GM23338 (cell line): ENCODE results near the gene PHF21A. TPM values are rescaled to one million over a fixed set of nuclear protein-coding genes. Genes with fewer than 3 reads are reported as not detected.

Source experiments
- ATAC-seq: fragments of 200-7000 bp; cut with Tn5 transposase; 3 replicates; pipeline ENCODE4 v1.9.1; 2020
- DNase-seq: peaks from one replicate; pipeline ENCODE4 v3.0.0-alpha.2; 2015; ENCODE audit warnings: low spot score
- H2AFZ ChIP-seq: fragments of 200-600 bp; sonication (generic); 2 replicates; pipeline ENCODE4 v1.8.0; 2016; ENCODE audit warnings: antibody characterized with exemption, mild to moderate bottlenecking, moderate library complexity
- H3F3A ChIP-seq: fragments of 200-600 bp; sonication (generic); replicated peaks from 2 replicates; pipeline ENCODE4 v1.8.0; 2017; ENCODE audit warnings: antibody characterized with exemption, mixed run types, low read depth
- H3K27ac ChIP-seq: fragments of 200-600 bp; sonication (generic); 2 replicates; pipeline ENCODE4 v1.6.1; 2016; ENCODE audit warnings: low read depth
- H3K27me3 ChIP-seq: fragments of 200-600 bp; sonication (generic); 2 replicates; pipeline ENCODE4 v1.8.0; 2016; ENCODE audit warnings: mild to moderate bottlenecking, mixed run types, moderate library complexity; ENCODE audit not compliant: insufficient read depth
- H3K36me3 ChIP-seq: fragments of 200-600 bp; sonication (generic); 2 replicates; pipeline ENCODE4 v1.8.0; 2016; ENCODE audit warnings: mild to moderate bottlenecking; ENCODE audit not compliant: insufficient read depth
- H3K4me1 ChIP-seq: fragments of 200-600 bp; sonication (generic); 2 replicates; pipeline ENCODE4 v1.8.0; 2016; ENCODE audit warnings: mild to moderate bottlenecking, moderate library complexity; ENCODE audit not compliant: insufficient read depth
- H3K4me2 ChIP-seq: fragments of 200-600 bp; sonication (generic); 2 replicates; pipeline ENCODE4 v1.7.1; 2017; ENCODE audit warnings: mixed run types
- H3K4me3 ChIP-seq: fragments of 200-600 bp; sonication (generic); 2 replicates; pipeline ENCODE4 v1.6.1; 2016; ENCODE audit warnings: mixed run types
- H3K79me2 ChIP-seq: fragments of 200-600 bp; sonication (generic); replicated peaks from 2 replicates; pipeline ENCODE4 v1.8.0; 2017; ENCODE audit warnings: mild to moderate bottlenecking; ENCODE audit not compliant: insufficient read depth
- H3K9me2 ChIP-seq: fragments of 200-600 bp; sonication (generic); 2 replicates; pipeline ENCODE4 v1.8.0; 2017; ENCODE audit not compliant: insufficient read depth
- H4K20me1 ChIP-seq: fragments of 200-600 bp; sonication (generic); replicated peaks from 2 replicates; pipeline ENCODE4 v1.8.0; 2017; ENCODE audit warnings: mild to moderate bottlenecking; ENCODE audit not compliant: insufficient read depth
- H3K27ac Mint-ChIP-seq: 2 replicates; pipeline ENCODE4 v1.8.0; 2020; ENCODE audit warnings: inconsistent platforms, mild to moderate bottlenecking, moderate library complexity, mixed read lengths
- H3K27me3 Mint-ChIP-seq: 3 replicates; pipeline ENCODE4 v1.8.0; 2022; ENCODE audit warnings: low read depth, mild to moderate bottlenecking, moderate library complexity, mixed read lengths, inconsistent platforms; ENCODE audit not compliant: insufficient read depth, poor library complexity
- H3K36me3 Mint-ChIP-seq: 3 replicates; pipeline ENCODE4 v1.8.0; 2021; ENCODE audit warnings: low read depth, mild to moderate bottlenecking, inconsistent platforms, moderate library complexity, mixed read lengths
- H3K4me1 Mint-ChIP-seq: 3 replicates; pipeline ENCODE4 v1.8.0; 2020; ENCODE audit warnings: mild to moderate bottlenecking, inconsistent platforms, mixed read lengths
- H3K4me3 Mint-ChIP-seq: 3 replicates; pipeline ENCODE4 v1.8.0; 2021; ENCODE audit warnings: moderate library complexity, mild to moderate bottlenecking, inconsistent platforms, mixed read lengths
- H3K9me3 Mint-ChIP-seq: 3 replicates; pipeline ENCODE4 v1.8.0; 2020; ENCODE audit warnings: moderate library complexity, mild to moderate bottlenecking, inconsistent platforms, mixed read lengths
- CREB1 ChIP-seq: fragments of 250-450 bp; sonication (Bioruptor Pico); IDR thresholded peaks from 2 replicates; pipeline ENCODE4 v1.5.0; 2020; ENCODE audit warnings: low read depth, mild to moderate bottlenecking, moderate library complexity
- CTCF ChIP-seq, 2 experiments: fragments of 200-600 bp in 1 of 2; sonication (generic) in 1 of 2; conservative IDR thresholded peaks; 2 replicates each; pipeline versions ENCODE4 v1.5.1 to v1.6.1; 2016 to 2017; ENCODE audit warnings: antibody characterized with exemption in 2 of 2, low read depth in 2 of 2, mild to moderate bottlenecking in 2 of 2, moderate library complexity in 1 of 2
- ETS1 ChIP-seq: IDR thresholded peaks from 2 replicates; pipeline ENCODE4 v1.6.1; 2016; ENCODE audit warnings: antibody characterized with exemption
- EZH2 ChIP-seq: fragments of 200-600 bp; sonication (generic); IDR thresholded peaks from one replicate; pipeline ENCODE4 v1.8.0; 2017; ENCODE audit warnings: antibody characterized with exemption, mild to moderate bottlenecking, low read depth; ENCODE audit not compliant: unreplicated experiment
- EZH2phosphoT487 ChIP-seq: fragments of 200-600 bp; sonication (generic); IDR thresholded peaks from one replicate; pipeline ENCODE4 v1.8.1; 2018; ENCODE audit warnings: antibody characterized with exemption; ENCODE audit not compliant: unreplicated experiment
- JUNB ChIP-seq: IDR thresholded peaks from one replicate; pipeline ENCODE4 v1.6.1; 2016; ENCODE audit warnings: antibody characterized with exemption; ENCODE audit not compliant: unreplicated experiment
- NANOG ChIP-seq: IDR thresholded peaks from 2 replicates; pipeline ENCODE4 v1.6.1; 2016; ENCODE audit warnings: antibody characterized with exemption, borderline replicate concordance
- POLR2AphosphoS5 ChIP-seq: IDR thresholded peaks from 2 replicates; pipeline ENCODE4 v1.6.1; 2016; ENCODE audit warnings: antibody characterized with exemption, low read depth
- REST ChIP-seq: IDR thresholded peaks from one replicate; pipeline ENCODE4 v1.6.1; 2018; ENCODE audit warnings: antibody characterized with exemption; ENCODE audit not compliant: unreplicated experiment
- STAT1 ChIP-seq: IDR thresholded peaks from one replicate; pipeline ENCODE4 v1.6.1; 2016; ENCODE audit warnings: antibody characterized with exemption; ENCODE audit not compliant: unreplicated experiment
- ZNF114 ChIP-seq: fragments of 250-450 bp; sonication (Bioruptor Pico); IDR thresholded peaks from 2 replicates; pipeline ENCODE4 v1.5.0; 2020; ENCODE audit warnings: mild to moderate bottlenecking, moderate library complexity
- ZNF331 ChIP-seq: fragments of 250-450 bp; sonication (Bioruptor Pico); IDR thresholded peaks from 2 replicates; pipeline ENCODE4 v1.5.0; 2020; ENCODE audit warnings: low read depth, mild to moderate bottlenecking, moderate library complexity
- ZNF462 ChIP-seq: fragments of 250-450 bp; sonication (Bioruptor Pico); IDR thresholded peaks from 2 replicates; pipeline ENCODE4 v1.5.0; 2020; ENCODE audit warnings: mild to moderate bottlenecking, moderate library complexity
- polyA plus RNA-seq: library from polyadenylated mRNA; unstranded; fragments of >200 nt; fragmentation: Nextera tagmentation; extraction: Ambion mirVana; gene quantifications from 2 replicates; pipeline ENCODE4 v1.2.1, GENCODE V29; 2016
- total RNA-seq: library from RNA; depleted of rRNA; stranded (reverse); fragments of >200 nt; shearing (Covaris generic); gene quantifications from 2 replicates; pipeline ENCODE4 v1.2.3, GENCODE V29; 2014

Gene PHF21A
- total and polyA plus RNA-seq, 2 experiments from 2014 or later: 21.7 to 23.6 TPM

GRCh38 chr11:45900916-45901617 lies 220.2 kb downstream of the PHF21A start:
- Histone ChIP-seq H3F3A (0 out of 2 replicates have a peak, but pooled peaks cover 3% of the 10 kb centered on the region), H4K20me1 (peaks cover 6% of the 10 kb centered on the region)
- TF ChIP-seq POLR2AphosphoS5: no peak
- no peak for TF ChIP-seq JUNB
- no peak for TF ChIP-seq REST
- no peak for TF ChIP-seq ZNF331 (CRISPR knock-in tag)
- TF ChIP-seq EZH2: no peak
- TF ChIP-seq CREB1 (CRISPR knock-in tag): no peak
- TF ChIP-seq EZH2phosphoT487: no peak
- TF ChIP-seq ZNF462 (CRISPR knock-in tag): no peak
- no peak for TF ChIP-seq NANOG
- TF ChIP-seq ZNF114 (CRISPR knock-in tag): no peak
- no peak for TF ChIP-seq CTCF (conservative IDR thresholded peaks at IDR 0.05; ENCODE audit: low read depth in 2 of 2)
- TF ChIP-seq STAT1: no peak
- TF ChIP-seq ETS1: no peak

More at GRCh38 chr11:45900916-45901617, 220.2 kb downstream of the PHF21A start:
- peaks cover 19% of the 10 kb centered on the region for H3K36me3 Mint-ChIP-seq
- peak overlapping the region; percentile 99 for H3K4me2 ChIP-seq
- no peaks in the 10 kb centered on the region; the same call in 1 of the 2 replicates for H3K79me2 ChIP-seq
- no peak overlapping the region for H3K27ac Mint-ChIP-seq
- H3K36me3 ChIP-seq: no peaks in the 10 kb centered on the region
- peak overlapping the region; percentile 75 for H3K4me3 ChIP-seq
- peak overlapping the region; percentile 69 for H3K4me3 Mint-ChIP-seq
- no peaks in the 10 kb centered on the region for H3K9me2 ChIP-seq
- peaks cover 22% of the 10 kb centered on the region for H3K27me3 Mint-ChIP-seq
- H3K9me3 Mint-ChIP-seq: no peaks in the 10 kb centered on the region
- ATAC-seq (peak; percentile 0; the same call in 2 of the 3 replicates), DNase-seq (peak; percentile 34)
- H3K4me1 ChIP-seq: peaks cover 17% of the 10 kb centered on the region
- H3K27ac ChIP-seq: no peak overlapping the region
- peaks cover 17% of the 10 kb centered on the region for H3K4me1 Mint-ChIP-seq
- peaks cover 3% of the 10 kb centered on the region; the same call in 1 of the 2 replicates for H3K27me3 ChIP-seq
- no peak overlapping the region for H2AFZ ChIP-seq
